ENCODE data around the gene CACNA1B. TPM values are rescaled to one million over a fixed set of nuclear protein-coding genes. Genes with fewer than 3 reads are reported as not detected.

The CACNA1B gene
- total RNA-seq, 1 donor from 2014 or later = 0.84 TPM

GRCh38 chr9:138050472-138051330 lies 173.1 kb downstream of the CACNA1B start:
- DNase-seq (ENCODE audit: low read depth) = no peak
- TF ChIP-seq CTCF (IDR thresholded peaks at IDR 0.05; ENCODE audit: insufficient read depth, low read length, poor library complexity, severe bottlenecking) = no peak
- no peaks in the 10 kb centered on the region for H3K36me3 ChIP-seq (ENCODE audit: control insufficient read depth, insufficient read depth, low read length)
- H3K27me3 ChIP-seq (ENCODE audit: control insufficient read depth, insufficient read depth, low read length) = no peaks in the 10 kb centered on the region
- H3K4me3 ChIP-seq (ENCODE audit: low read depth, low read length) = no peak overlapping the region

DNA sequence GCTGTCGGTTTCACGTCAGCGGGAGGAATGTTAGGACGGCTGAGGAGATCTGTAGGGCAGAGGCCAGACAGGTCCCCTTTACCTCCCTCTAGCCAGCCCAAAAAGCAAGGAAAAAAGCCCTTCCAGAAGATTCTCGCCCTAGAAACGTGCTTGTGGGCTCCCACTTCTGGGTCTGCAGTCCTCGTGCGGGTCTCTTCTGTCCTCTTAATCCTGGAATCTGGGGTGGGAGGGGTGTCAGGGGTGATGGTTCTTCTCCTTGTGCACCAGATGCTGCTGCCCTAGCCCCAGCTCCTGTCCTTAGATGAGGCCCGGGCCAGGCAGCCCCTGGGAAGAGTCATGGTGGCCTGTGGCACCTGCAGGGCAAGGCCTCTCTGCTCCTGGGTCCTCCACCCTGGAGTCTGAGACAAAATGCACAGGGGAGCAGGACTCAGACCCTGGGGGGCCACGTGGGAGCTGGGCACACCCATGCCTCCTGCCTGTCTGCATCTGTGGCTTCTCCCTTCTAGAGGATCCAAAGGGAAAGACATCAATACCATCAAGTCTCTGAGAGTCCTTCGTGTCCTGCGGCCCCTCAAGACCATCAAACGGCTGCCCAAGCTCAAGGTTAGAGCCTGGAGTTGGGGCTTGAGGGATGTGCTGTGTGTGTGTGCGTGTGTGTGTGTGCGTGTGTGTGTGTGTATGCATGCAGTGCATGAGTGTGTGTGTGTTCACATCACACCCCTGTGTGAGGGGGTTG lies 174.2 kb downstream of the CACNA1B start:
- DNase-seq (ENCODE audit: low read depth) = no peak
- Histone ChIP-seq H3K4me3 (ENCODE audit: low read depth, low read length) (no peak overlapping the region), H3K36me3 (ENCODE audit: control insufficient read depth, insufficient read depth, low read length) (no peaks in the 10 kb centered on the region), H3K27me3 (ENCODE audit: control insufficient read depth, insufficient read depth, low read length) (no peaks in the 10 kb centered on the region)
- no peak for TF ChIP-seq CTCF (IDR thresholded peaks at IDR 0.05; ENCODE audit: insufficient read depth, low read length, poor library complexity, severe bottlenecking)

DNA sequence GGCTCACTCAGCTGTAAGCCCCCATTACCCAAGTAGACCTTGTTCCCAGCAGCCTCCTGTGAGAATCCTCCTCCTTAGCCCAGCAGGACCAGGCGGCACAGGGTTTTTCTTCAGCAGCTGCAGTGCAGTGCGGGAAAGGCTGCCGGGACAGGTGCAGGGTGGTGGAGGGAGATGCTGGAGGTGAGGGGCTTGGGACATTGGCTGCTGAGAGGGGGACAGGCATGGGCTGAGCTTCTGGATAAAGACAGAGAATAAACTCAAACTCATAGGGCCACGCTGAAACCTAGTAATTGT lies 174.7 kb downstream of the CACNA1B start:
- H3K36me3 ChIP-seq (ENCODE audit: control insufficient read depth, insufficient read depth, low read length) = no peaks in the 10 kb centered on the region
- no peaks in the 10 kb centered on the region for H3K27me3 ChIP-seq (ENCODE audit: control insufficient read depth, insufficient read depth, low read length)
- no peak for TF ChIP-seq CTCF (IDR thresholded peaks at IDR 0.05; ENCODE audit: insufficient read depth, low read length, poor library complexity, severe bottlenecking)
- no peak for DNase-seq (ENCODE audit: low read depth)
- H3K4me3 ChIP-seq (ENCODE audit: low read depth, low read length) = no peak overlapping the region

GRCh38 chr9:138052635-138053320 lies 175.2 kb downstream of the CACNA1B start:
- no peak for DNase-seq (ENCODE audit: low read depth)
- Histone ChIP-seq H3K4me3 (ENCODE audit: low read depth, low read length) (no peak overlapping the region), H3K27me3 (ENCODE audit: control insufficient read depth, insufficient read depth, low read length) (no peaks in the 10 kb centered on the region), H3K36me3 (ENCODE audit: control insufficient read depth, insufficient read depth, low read length) (no peaks in the 10 kb centered on the region)
- no peak for TF ChIP-seq CTCF (IDR thresholded peaks at IDR 0.05; ENCODE audit: insufficient read depth, low read length, poor library complexity, severe bottlenecking)

GRCh38 chr9:138053321-138053868 lies 175.8 kb downstream of the CACNA1B start:
- Histone ChIP-seq H3K27me3 (ENCODE audit: control insufficient read depth, insufficient read depth, low read length) (no peaks in the 10 kb centered on the region), H3K36me3 (ENCODE audit: control insufficient read depth, insufficient read depth, low read length) (no peaks in the 10 kb centered on the region), H3K4me3 (ENCODE audit: low read depth, low read length) (no peak overlapping the region)
- no peak for TF ChIP-seq CTCF (IDR thresholded peaks at IDR 0.05; ENCODE audit: insufficient read depth, low read length, poor library complexity, severe bottlenecking)
- DNase-seq (ENCODE audit: low read depth) = no peak
